Activated T-helper 17 cell treated with anti-CD3 and anti-CD28 coated beads, Interleukin-2, amount 50 U/mL, for 72 hours (primary cell): ENCODE results near the gene MAGI1. TPM values are rescaled to one million over a fixed set of nuclear protein-coding genes. Genes with fewer than 3 reads are reported as not detected.
"Not testable (repeated sequence)": the region's sequence is repeated elsewhere in the genome, so short reads cannot be mapped to it uniquely, and the experiment has no call there.

Experiments used
- ATAC-seq: fragments of 150-1000 bp; cut with Tn5 transposase; replicated peaks from 2 replicates; pipeline ENCODE4 v1.10.0; 2021; ENCODE audit warnings: mild to moderate bottlenecking, moderate library complexity
- H3K27ac Mint-ChIP-seq: one replicate; pipeline ENCODE4 v1.8.0; 2022; ENCODE audit warnings: mixed read lengths
- H3K27me3 Mint-ChIP-seq: one replicate; pipeline ENCODE4 v1.8.0; 2022; ENCODE audit warnings: mixed read lengths
- H3K36me3 Mint-ChIP-seq: one replicate; pipeline ENCODE4 v1.8.0; 2022; ENCODE audit warnings: low read depth, mild to moderate bottlenecking, mixed read lengths
- H3K4me1 Mint-ChIP-seq: one replicate; pipeline ENCODE4 v1.8.0; 2022; ENCODE audit warnings: mixed read lengths
- H3K4me3 Mint-ChIP-seq: one replicate; pipeline ENCODE4 v1.8.0; 2022; ENCODE audit warnings: mild to moderate bottlenecking, mixed read lengths
- H3K9me3 Mint-ChIP-seq: one replicate; pipeline ENCODE4 v1.8.0; 2022; ENCODE audit warnings: mixed read lengths
- total RNA-seq, 2 donors: library from RNA; stranded (reverse); gene quantifications; one replicate each; pipeline ENCODE4 v1.2.3, GENCODE V29; 2022

Gene MAGI1
- total RNA-seq, 2 donors from 2014 or later, result 0.06 TPM; not detected in 1

DNA sequence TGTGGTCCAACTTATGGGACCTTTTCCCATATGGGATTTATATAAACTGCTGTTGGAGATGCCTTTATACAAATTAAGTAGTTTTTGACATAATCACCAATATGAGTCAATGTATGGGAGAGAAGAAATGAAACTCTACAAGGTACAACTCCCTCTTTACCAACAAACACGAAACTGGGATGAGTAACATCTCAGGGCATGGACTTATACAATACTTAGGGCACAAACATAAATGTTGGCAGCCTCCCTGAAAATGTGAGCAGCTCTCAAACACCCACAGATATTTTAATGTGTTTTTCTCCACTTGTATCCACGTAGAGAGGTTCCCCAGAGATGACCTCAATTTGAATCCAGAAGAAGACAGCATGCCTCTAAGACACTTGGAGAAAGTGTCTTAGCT lies 161.6 kb downstream of the MAGI1 start:
- no peak overlapping the region for H3K27ac Mint-ChIP-seq
- peaks cover 3% of the 10 kb centered on the region for H3K27me3 Mint-ChIP-seq
- H3K9me3 Mint-ChIP-seq, result peaks cover 6% of the 10 kb centered on the region
- no peaks in the 10 kb centered on the region for H3K36me3 Mint-ChIP-seq
- no peak overlapping the region for H3K4me3 Mint-ChIP-seq
- ATAC-seq, result no peak
- no peaks in the 10 kb centered on the region for H3K4me1 Mint-ChIP-seq

DNA sequence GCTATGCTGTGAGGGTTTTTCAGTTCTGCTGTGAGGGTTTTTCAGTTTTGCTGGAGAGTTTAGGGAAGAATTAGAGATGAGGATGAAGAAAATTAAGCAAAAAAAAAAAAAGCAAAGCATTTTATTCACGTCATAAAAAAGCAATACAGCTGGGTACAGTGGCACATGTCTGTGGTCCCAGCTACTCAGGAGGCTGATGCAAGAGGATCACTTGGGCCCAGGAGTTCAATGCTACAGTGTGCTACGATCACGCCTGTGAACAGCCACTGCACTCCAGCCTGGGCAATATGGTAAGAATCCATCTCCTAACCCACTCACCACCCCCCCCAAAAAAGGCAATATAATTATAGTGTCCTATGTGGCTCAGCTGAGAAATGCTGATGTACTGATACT lies 162.7 kb downstream of the MAGI1 start:
- Mint-ChIP-seq H3K4me3 (no peak overlapping the region), H3K36me3 (no peaks in the 10 kb centered on the region), H3K9me3 (peaks cover 5% of the 10 kb centered on the region), H3K4me1 (no peaks in the 10 kb centered on the region), H3K27me3 (peaks cover 3% of the 10 kb centered on the region), H3K27ac (no peak overlapping the region)
- ATAC-seq, result no peak

DNA sequence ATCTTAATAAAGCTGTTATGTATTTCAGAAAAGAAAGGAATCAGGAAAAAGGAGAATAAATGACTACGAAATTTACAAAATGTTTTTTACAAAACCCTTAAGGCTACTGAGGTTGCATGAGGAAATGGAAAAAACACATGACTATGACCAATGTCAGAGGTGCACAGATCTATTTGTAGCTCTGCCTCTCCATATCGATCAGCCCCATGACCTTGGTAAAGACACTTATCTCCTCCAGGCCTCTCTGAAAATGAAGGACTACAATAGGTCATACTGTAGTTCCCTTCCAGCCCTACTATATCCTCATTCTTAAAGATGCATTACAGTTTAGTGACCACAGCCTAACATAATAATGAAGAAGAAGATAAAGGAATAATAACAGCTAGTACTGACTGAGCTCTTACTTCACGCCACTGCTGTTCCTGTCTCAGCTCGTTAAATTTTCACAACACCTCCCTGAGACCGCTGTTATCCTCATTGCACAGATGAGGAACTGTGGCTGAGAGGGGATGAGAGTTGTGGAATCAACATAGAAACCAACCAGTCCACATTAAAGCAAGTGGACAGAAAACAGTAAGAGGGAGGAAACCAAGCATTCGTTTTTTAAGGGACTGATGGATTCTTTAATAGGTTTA lies 163.2 kb downstream of the MAGI1 start:
- no peak for ATAC-seq
- Mint-ChIP-seq H3K4me1 (no peaks in the 10 kb centered on the region), H3K27ac (no peak overlapping the region), H3K4me3 (no peak overlapping the region), H3K36me3 (no peaks in the 10 kb centered on the region), H3K9me3 (peaks cover 5% of the 10 kb centered on the region), H3K27me3 (peaks cover 3% of the 10 kb centered on the region)

DNA sequence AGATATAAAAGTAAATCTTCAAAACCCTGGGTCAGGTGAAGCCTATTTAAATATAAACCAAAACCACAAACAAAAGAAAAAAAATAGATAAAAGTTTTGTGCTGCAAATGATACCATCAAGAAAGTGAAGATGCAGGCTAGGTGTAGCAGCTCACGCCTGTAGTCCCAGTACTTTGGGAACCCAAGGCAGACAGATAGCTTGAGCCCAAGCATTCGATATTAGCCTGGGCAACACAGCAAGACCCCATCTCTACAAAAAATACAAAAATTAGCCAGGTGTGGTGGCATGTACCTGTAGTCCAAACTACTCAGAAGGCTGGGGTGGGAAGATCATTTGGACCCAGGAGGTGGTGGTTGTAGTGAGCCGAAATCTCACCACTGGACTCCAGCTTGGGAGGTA lies 164.8 kb downstream of the MAGI1 start:
- H3K36me3 Mint-ChIP-seq, result no peaks in the 10 kb centered on the region
- peaks cover 3% of the 10 kb centered on the region for H3K27me3 Mint-ChIP-seq
- H3K9me3 Mint-ChIP-seq, result peaks cover 5% of the 10 kb centered on the region
- H3K4me3 Mint-ChIP-seq, result no peak overlapping the region
- no peak overlapping the region for H3K27ac Mint-ChIP-seq
- no peak for ATAC-seq
- H3K4me1 Mint-ChIP-seq, result no peaks in the 10 kb centered on the region

DNA sequence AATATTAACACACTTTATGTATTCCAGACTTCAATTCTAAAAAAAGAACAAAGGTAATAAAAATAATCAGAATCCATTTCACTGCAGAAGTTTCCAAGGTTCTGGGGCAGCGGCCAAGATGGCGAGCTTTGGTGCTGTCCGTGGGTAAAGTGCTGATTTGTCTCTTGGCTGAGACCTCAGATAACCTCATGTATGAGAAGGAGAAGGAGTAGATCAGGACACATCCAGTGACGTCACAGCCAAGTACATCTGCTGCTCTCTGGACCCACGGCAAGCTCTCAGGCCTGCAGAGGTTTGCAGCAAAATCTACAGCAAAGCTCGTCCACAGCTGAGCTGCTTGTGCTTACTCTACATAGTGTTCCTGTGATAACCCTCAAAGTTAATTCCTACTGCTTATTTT lies 165.7 kb downstream of the MAGI1 start:
- no peaks in the 10 kb centered on the region for H3K36me3 Mint-ChIP-seq
- H3K27me3 Mint-ChIP-seq, result peaks cover 3% of the 10 kb centered on the region
- no peak for ATAC-seq
- H3K4me3 Mint-ChIP-seq, result no peak overlapping the region
- no peak overlapping the region for H3K27ac Mint-ChIP-seq
- no peaks in the 10 kb centered on the region for H3K4me1 Mint-ChIP-seq
- H3K9me3 Mint-ChIP-seq, result peaks cover 5% of the 10 kb centered on the region

DNA sequence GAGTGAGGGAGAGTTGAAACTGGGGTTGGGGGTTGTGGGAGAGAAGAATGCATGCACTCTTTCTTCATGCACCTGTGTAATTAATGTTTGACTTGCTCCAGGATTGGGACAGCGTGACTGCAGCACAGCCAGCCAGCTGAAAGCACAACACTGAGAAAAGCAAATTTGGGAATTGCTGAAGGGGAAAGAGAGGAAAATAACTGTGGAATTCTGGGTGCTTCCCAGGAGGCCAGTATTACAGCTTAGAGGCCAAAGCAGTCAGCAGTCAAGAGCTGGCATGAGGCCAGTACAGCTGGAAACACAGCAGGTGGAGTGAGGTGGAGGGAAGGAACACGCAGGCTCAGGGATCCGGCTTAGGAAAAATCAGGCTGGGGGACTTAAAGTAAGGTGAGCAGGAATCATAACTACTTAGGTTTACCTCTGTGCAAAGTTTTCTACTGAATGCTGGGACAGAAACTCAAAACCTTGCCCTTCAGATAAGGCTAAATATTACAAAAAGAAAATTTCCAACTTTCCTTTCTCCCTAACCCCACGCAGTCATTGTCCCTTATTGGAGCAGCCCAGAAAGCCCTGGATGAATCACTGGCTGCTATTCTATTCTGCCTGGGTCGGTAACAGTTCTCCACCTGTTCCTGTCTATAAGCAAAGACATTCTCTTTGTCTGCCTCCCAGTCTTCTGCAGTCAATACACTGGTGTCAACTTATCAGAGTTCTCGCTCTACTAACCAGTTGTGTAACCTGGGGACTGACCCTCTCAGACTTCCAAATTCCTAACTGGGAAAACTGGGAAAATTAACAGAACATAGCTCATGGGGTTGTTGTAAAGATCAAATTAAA lies 167.2 kb downstream of the MAGI1 start:
- Mint-ChIP-seq H3K27ac (no peak overlapping the region), H3K9me3 (peaks cover 5% of the 10 kb centered on the region), H3K36me3 (no peaks in the 10 kb centered on the region), H3K27me3 (peaks cover 3% of the 10 kb centered on the region), H3K4me3 (no peak overlapping the region), H3K4me1 (no peaks in the 10 kb centered on the region)
- no peak for ATAC-seq

DNA sequence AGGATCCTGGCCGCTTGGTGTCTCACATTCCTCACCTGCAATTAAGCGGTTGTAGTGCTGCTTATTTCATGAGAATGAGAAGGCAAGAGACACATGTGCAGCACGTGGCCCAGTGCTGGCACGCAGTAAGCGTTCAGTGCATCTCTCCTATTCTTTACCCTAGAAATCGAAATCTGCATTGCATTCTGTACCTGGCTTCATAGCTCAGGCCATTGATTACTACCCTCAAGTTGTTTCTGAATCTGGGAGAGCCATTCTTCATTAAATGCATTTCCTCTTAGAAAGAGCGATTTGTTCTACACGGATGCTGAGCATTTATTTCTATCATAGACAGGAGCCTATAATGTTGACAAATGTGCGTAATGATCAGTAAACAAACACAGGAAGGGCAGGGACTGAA lies 168.9 kb downstream of the MAGI1 start:
- H3K27me3 Mint-ChIP-seq, result peaks cover 3% of the 10 kb centered on the region
- no peak for ATAC-seq
- H3K9me3 Mint-ChIP-seq, result no peaks in the 10 kb centered on the region
- H3K36me3 Mint-ChIP-seq, result no peaks in the 10 kb centered on the region
- no peaks in the 10 kb centered on the region for H3K4me1 Mint-ChIP-seq
- no peak overlapping the region for H3K27ac Mint-ChIP-seq
- H3K4me3 Mint-ChIP-seq, result no peak overlapping the region

DNA sequence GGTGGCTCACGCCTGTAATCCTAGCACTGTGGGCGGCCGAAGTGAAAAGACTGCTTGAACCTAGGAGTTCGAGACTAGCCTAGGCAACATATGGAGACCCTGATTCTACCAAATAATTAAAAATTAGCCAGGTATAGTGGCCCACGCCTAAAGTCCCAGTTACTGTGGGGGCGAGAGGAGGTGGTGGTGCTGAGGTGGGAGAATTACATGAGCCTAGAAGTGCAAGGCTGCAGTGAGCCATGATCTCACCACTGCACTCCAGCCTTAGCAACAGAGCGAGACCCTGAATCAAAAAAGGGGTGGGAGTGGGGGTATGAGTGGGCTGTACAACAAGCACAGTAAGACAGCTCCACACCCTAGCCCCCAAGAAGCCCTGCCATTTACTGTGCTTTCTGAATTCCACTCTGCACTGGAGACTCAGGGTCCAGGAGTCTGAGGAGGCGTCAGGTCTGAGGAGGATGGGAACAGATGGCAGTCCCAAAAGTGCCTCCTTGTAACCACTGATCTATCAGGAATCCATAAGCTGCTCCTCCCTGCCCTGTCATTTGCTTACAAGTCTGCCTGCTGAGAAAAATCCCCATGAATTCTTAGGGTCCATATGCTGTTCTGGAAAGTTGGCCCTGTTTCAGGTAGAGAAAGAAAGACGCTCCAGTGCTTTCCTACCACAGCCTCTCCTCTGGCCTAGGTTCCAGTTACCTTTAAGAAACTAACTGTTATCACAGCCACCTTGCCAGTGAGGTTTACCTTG lies 171.1 kb downstream of the MAGI1 start:
- no peaks in the 10 kb centered on the region for H3K9me3 Mint-ChIP-seq
- no peak overlapping the region for H3K4me3 Mint-ChIP-seq
- H3K4me1 Mint-ChIP-seq, result no peaks in the 10 kb centered on the region
- H3K27ac Mint-ChIP-seq, result no peak overlapping the region
- no peak for ATAC-seq
- no peaks in the 10 kb centered on the region for H3K27me3 Mint-ChIP-seq
- H3K36me3 Mint-ChIP-seq, result no peaks in the 10 kb centered on the region

DNA sequence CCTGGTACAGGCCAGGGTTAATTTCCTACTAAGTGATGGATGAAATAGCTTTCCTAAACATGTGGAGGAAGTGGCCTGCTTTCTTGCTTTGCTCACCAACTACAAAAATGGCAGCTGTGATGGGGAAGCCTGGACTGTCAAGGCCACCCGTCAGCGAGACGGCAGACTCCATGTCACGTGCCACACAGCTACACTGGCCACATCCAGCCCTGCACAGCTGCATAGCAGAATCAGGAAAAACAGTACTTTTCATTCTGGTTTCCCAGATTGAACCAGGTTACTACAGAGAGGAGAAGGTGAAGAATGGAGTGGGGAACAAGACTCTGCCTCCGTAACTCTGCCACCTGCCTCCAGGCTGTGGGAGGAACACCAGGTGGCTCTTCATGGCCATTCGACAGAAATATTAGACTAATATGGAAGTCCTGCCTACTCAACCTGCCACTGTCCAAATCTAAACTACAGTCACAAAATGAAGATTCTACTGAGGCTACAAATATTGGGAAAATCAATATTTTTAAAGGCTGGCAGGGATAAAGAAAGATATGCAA lies 174.3 kb downstream of the MAGI1 start:
- no peak for ATAC-seq
- Mint-ChIP-seq H3K9me3 (peaks cover 5% of the 10 kb centered on the region), H3K27me3 (no peaks in the 10 kb centered on the region)

DNA sequence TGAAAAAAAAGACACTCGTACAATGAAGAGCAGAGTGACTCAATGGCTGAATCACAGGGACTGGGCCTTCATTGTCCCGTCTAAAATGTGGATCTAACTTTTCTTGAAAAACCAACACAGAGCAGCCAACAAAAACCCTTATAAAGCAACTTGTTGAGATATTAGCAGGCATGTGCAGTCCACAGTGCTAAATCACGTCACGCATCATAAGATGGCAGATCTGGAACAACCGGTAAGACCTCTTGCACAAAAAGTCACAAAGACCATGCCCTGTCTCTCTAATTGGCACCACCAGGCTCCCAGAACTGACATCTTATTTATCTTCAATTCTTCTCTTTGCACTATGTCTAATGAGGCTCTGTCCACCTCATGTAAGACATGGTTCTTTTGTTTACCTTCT lies 177.0 kb downstream of the MAGI1 start:
- ATAC-seq, result no peak
- Mint-ChIP-seq H3K27ac (no peak overlapping the region), H3K36me3 (no peaks in the 10 kb centered on the region), H3K4me1 (no peaks in the 10 kb centered on the region), H3K27me3 (no peaks in the 10 kb centered on the region), H3K4me3 (no peak overlapping the region), H3K9me3 (peaks cover 5% of the 10 kb centered on the region)

More for the DNA sequence above, 174.3 kb downstream of the MAGI1 start:
- Mint-ChIP-seq H3K4me3 (no peak overlapping the region), H3K36me3 (no peaks in the 10 kb centered on the region), H3K4me1 (no peaks in the 10 kb centered on the region), H3K27ac (no peak overlapping the region)

DNA sequence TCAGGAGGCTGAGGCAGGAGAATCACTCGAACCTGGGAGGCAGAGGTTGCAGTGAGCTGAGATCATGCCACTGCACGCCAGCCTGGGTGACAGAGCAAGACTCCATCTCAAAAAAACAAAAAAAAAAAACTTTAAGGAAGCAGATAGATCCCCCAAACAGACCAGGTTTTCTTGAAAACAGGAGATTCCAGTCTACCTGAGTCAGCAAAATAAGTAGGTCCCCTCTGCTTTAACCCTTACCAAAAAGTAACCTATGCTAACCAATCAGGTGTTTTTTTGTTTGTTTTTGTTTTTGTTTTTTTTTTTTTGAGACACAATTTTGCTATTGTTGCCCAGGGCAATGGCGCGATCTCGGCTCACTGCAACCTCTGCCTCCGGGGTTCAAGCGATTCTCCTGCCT lies 179.1 kb downstream of the MAGI1 start:
- not testable (repeated sequence) for H3K9me3 Mint-ChIP-seq, H3K36me3 Mint-ChIP-seq, ATAC-seq, H3K4me1 Mint-ChIP-seq, H3K27me3 Mint-ChIP-seq, H3K4me3 Mint-ChIP-seq, H3K27ac Mint-ChIP-seq

DNA sequence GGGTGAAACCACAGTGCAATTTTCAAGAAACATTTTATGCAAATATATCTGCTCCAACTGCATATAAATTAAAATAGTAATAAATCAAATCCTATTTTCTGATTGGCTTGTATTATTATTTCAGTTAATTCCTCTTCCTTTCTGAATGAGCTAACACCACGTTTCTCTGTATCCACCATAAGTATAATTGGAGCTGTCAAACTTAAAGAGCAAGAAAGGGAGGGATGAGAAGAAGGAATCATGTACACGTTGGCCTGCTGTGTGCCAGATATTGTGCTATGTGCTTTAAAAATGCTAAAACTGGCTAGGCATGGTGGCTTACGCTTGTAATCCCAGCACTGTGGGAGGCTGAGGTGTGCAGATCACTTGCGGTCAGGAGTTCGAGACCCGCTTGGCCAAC lies 180.0 kb downstream of the MAGI1 start:
- Mint-ChIP-seq H3K36me3 (no peaks in the 10 kb centered on the region), H3K4me1 (no peaks in the 10 kb centered on the region), H3K27me3 (no peaks in the 10 kb centered on the region), H3K4me3 (no peak overlapping the region), H3K27ac (no peak overlapping the region), H3K9me3 (peaks cover 5% of the 10 kb centered on the region)
- no peak for ATAC-seq

DNA sequence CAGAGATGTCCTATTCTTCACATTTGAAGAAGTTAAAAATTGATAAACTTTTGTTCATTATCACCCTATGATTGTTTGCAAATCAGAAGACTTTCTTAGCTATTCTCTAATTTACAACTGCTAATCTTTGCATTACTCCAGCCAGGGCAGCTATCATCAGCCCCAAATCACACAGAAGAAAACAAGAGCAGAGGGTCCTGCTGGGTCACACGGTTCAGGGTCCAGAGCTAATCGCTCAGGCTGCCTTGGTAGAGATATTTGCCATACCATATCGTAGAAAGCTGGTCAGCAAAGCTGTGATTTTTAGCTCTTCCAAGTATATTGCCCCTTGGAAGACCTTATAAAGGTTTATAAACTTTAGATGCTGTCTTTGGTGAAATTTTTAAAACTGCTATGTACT lies 181.4 kb downstream of the MAGI1 start:
- no peak overlapping the region for H3K27ac Mint-ChIP-seq
- ATAC-seq, result no peak
- no peak overlapping the region for H3K4me3 Mint-ChIP-seq
- no peaks in the 10 kb centered on the region for H3K27me3 Mint-ChIP-seq
- H3K9me3 Mint-ChIP-seq, result peaks cover 3% of the 10 kb centered on the region
- H3K36me3 Mint-ChIP-seq, result no peaks in the 10 kb centered on the region
- H3K4me1 Mint-ChIP-seq, result no peaks in the 10 kb centered on the region

DNA sequence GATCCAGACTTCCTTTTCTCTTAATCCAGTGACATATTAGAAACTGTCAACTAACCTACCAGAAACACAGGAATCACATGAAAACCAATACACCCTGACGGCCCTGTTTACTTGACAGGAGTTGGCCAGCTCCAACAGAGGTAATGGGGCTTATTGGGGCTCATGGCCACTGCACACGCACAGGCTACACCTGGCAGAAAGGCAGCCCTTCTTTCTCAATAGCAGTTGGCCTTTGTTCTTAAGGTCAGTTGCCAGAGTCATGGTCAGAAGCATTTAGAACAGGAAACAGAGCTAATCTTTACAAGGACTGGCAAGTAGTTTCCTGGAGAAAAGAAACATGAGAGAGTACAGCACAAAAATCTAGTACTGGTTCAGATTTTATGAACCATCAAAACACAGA lies 181.8 kb downstream of the MAGI1 start:
- Mint-ChIP-seq H3K4me1 (no peaks in the 10 kb centered on the region), H3K27ac (no peak overlapping the region), H3K4me3 (no peak overlapping the region), H3K27me3 (no peaks in the 10 kb centered on the region), H3K36me3 (no peaks in the 10 kb centered on the region), H3K9me3 (no peaks in the 10 kb centered on the region)
- ATAC-seq, result no peak
